ENCODE results near the gene DNAJB13. TPM values are rescaled to one million over a fixed set of nuclear protein-coding genes. Genes with fewer than 3 reads are reported as not detected.
A peak's percentile ranks its signal among the peaks of the same experiment; 100 is the strongest.

Gene DNAJB13
- total and polyA plus RNA-seq, 12 donors, result not detected

DNA sequence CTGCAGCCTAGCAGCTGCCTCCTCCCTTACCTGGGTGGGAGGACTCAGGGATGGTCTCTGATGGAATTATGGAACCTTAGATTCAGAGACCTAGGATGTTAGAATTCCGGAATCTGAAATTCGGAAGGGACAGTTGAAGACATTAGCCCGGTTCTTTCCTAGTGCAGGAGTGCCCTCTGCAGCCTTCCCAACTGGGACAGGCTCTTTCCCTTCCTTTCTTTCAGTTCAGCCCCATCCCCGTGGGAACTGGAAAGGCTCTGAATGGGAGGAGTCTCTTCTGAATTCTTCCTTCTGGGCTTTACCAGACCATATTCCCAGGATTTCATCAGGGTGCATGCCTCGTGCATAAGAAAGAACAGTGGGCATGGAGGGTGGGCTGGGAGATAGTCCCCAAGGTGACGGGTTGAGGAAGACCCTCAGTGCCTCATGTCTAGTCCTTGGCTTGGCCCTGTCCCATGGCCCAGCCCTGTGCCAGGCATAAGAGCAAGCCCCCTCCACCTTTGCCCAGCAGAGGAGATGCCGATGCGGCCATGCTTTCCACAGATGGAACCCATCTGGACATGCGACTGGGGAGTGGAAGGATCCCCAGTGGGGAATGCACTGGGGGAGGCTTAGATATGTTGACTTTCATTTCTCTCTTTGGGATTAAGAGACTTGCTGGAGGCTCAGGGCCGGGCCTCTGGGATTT lies 14.4 kb downstream of the DNAJB13 start:
- no peak overlapping the region for H3K27ac ChIP-seq
- no peak overlapping the region for H3K4me3 ChIP-seq
- no peaks in the 10 kb centered on the region for H3K36me3 ChIP-seq
- H3K9me3 ChIP-seq, result no peaks in the 10 kb centered on the region
- ATAC-seq (peak in 3 of 8 donors; percentile 26 to 62 (median 45)), DNase-seq (no peak)
- peaks cover 0 to 4% (median 0%) of the 10 kb centered on the region in 7 donors for H3K27me3 ChIP-seq
- 57 to 59% methylated on average over 10 of the region's 10 CpGs for WGBS, 2 donors
- TF ChIP-seq, protein P1, sequence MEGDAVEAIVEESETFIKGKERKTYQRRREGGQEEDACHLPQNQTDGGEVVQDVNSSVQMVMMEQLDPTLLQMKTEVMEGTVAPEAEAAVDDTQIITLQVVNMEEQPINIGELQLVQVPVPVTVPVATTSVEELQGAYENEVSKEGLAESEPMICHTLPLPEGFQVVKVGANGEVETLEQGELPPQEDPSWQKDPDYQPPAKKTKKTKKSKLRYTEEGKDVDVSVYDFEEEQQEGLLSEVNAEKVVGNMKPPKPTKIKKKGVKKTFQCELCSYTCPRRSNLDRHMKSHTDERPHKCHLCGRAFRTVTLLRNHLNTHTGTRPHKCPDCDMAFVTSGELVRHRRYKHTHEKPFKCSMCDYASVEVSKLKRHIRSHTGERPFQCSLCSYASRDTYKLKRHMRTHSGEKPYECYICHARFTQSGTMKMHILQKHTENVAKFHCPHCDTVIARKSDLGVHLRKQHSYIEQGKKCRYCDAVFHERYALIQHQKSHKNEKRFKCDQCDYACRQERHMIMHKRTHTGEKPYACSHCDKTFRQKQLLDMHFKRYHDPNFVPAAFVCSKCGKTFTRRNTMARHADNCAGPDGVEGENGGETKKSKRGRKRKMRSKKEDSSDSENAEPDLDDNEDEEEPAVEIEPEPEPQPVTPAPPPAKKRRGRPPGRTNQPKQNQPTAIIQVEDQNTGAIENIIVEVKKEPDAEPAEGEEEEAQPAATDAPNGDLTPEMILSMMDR (IDR thresholded peaks at IDR 0.05), result no peak
- peaks cover 0 to 15% (median 8%) of the 10 kb centered on the region in 9 donors for H3K4me1 ChIP-seq
- intact Hi-C loops (cut with DNase I), result loop anchor here in 8 of 10 donors (2.0 to 10.0 kb wide), 7 partner anchors 18 to 130 kb away; partner anchors contain the start of gene UCP2 (in 1 of the 8)

DNA sequence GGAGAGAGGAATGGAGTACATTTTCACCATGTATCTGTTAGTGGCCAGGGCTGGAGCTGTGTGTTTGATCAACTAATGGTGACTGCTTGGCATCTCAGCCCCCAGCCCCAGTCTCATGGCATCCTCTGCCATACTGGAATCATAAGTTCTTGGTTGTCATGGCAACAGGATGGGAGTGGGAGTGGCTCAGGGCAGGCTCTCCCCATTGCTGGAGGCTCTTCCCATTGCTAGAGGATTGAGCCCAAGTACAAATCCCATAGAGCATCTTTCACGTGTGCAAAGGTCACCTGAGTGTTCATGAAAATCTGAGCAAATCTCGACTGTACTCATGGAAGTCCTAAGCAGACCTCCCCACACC lies 14.9 kb downstream of the DNAJB13 start:
- H3K27ac ChIP-seq, result no peak overlapping the region
- no peaks in the 10 kb centered on the region for H3K9me3 ChIP-seq
- DNase-seq (no peak), ATAC-seq (no peak)
- whole genome bisulfite sequencing, 2 donors, result 70 to 73% methylated on average over 2 of the region's 2 CpGs
- H3K36me3 ChIP-seq, result no peaks in the 10 kb centered on the region
- TF ChIP-seq, protein P1 (IDR thresholded peaks at IDR 0.05), result no peak
- H3K4me3 ChIP-seq, result no peak overlapping the region
- H3K27me3 ChIP-seq, result peaks cover 0 to 4% (median 0%) of the 10 kb centered on the region in 7 donors
- intact Hi-C loops (cut with DNase I), result loop anchor here in 8 of 10 donors (2.0 to 10.0 kb wide), 7 partner anchors 17 to 129 kb away; partner anchors contain the start of gene UCP2 (in 1 of the 8)
- peaks cover 0 to 15% (median 9%) of the 10 kb centered on the region in 9 donors for H3K4me1 ChIP-seq

DNA sequence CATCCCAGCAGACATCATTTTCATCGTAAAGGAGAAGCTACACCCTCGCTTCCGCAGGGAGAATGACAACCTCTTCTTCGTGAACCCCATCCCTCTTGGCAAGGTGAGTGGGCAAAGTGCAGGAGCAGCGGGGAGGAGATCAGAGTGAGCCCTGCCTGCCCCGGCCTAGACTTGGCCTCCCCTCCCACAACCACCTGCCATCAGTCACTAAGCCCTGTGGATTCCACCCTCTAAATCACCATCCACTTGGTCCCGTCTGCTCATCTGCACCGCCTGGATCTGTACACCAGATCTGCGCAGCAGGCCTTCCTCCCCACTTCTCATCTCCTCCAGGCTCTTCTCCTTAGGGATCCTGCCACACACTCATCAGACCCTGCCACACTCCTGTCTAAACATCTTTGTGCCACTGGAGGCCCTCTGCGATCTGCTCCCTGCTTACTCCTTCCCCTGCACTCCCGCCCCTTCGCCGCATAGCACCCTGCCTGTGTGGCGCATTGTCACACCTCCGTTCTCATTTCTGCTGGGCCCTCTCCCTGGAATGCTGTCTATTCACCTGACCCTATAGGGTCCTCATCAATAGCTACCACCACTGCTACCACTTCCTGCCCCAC lies 17.6 kb downstream of the DNAJB13 start:
- H3K27ac ChIP-seq, result no peak overlapping the region
- no peak for ATAC-seq
- no peak for DNase-seq
- 88 to 94% methylated on average over 15 of the region's 15 CpGs for WGBS, 2 donors
- peaks cover 0 to 4% (median 0%) of the 10 kb centered on the region in 7 donors for H3K27me3 ChIP-seq
- no peaks in the 10 kb centered on the region for H3K9me3 ChIP-seq
- peaks cover 0 to 1% (median 0%) of the 10 kb centered on the region in 9 donors for H3K36me3 ChIP-seq
- peaks cover 0 to 17% (median 10%) of the 10 kb centered on the region in 9 donors for H3K4me1 ChIP-seq
- TF ChIP-seq, protein P1 (IDR thresholded peaks at IDR 0.05), result no peak
- H3K4me3 ChIP-seq, result no peak overlapping the region
- intact Hi-C loops (cut with DNase I), result loop anchor here in 8 of 10 donors (10.0 kb wide), 6 partner anchors 56 to 126 kb away; no protein-coding TSS in a partner anchor

DNA sequence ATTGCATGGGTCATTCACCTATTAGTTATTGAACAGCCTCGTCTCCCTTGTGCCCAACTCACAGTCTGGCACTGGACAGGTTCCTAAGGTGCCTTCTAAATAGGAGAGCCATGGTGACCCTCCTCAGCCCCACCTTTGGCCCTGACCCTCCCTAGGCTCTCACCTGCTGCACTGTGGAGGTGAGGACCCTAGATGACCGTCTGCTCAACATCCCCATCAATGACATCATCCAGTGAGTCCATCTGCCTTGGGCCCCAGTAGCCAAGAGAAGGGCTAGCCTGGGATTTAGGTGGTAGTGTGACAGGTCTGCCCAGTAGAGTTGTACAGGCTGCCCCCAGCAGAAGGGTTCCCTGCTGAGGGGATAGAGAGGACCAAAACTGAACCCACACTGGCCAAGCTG lies 18.3 kb downstream of the DNAJB13 start:
- Histone ChIP-seq H3K27me3 (peaks cover 0 to 4% (median 0%) of the 10 kb centered on the region in 7 donors), H3K27ac (no peak overlapping the region), H3K4me1 (peaks cover 0 to 23% (median 10%) of the 10 kb centered on the region in 9 donors), H3K9me3 (no peaks in the 10 kb centered on the region), H3K36me3 (peaks cover 0 to 4% (median 0%) of the 10 kb centered on the region in 9 donors), H3K4me3 (no peak overlapping the region)
- DNase-seq (no peak), ATAC-seq (no peak)
- intact Hi-C loops (cut with DNase I), result loop anchor here in 8 of 10 donors (10.0 kb wide), 6 partner anchors 56 to 126 kb away; no protein-coding TSS in a partner anchor
- WGBS, 2 donors, result 86% methylated on average over 2 of the region's 2 CpGs
- TF ChIP-seq, protein P1 (IDR thresholded peaks at IDR 0.05), result no peak
